ENCODE measurements around the gene PCDHGA9.
A peak's percentile ranks its signal among the peaks of the same experiment; 100 is the strongest.
"Not testable (repeated sequence)": the region's sequence is repeated elsewhere in the genome, so short reads cannot be mapped to it uniquely, and the experiment has no call there.

PCDHGA9 gene

GRCh38 chr5:141384471-141385267 lies 17.9 kb upstream of the PCDHGA9 start:
- DNase-seq, result no peak

DNA sequence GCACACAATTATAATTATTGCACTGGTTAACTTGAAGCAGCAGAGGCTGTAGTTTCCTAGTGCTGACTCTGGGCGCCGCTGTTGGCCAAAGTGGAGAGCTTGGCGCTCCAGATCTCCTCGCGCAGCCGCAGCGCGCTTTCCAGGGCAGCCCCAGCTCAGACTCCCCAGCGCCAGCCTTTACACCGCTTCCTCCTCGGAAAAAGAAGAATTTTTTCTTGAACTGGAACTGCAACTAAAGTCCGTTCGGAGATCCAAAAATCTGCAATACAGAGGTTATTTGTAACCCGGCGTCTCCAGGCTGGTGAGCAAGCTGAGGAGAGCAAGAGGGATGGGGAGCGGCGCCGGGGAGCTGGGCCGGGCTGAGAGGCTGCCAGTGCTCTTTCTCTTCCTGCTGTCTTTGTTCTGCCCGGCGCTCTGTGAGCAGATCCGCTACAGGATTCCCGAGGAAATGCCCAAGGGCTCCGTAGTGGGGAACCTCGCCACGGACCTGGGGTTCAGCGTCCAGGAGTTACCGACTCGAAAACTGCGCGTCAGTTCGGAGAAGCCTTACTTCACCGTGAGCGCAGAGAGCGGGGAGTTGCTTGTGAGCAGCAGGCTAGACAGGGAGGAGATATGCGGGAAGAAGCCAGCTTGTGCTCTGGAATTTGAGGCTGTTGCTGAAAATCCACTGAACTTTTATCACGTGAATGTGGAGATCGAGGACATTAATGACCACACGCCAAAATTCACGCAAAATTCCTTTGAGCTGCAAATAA lies 14.8 kb upstream of the PCDHGA9 start, which contains the start of gene PCDHGB4:
Gene PCDHGB4, plus strand, starts transcription at position 142 of the 755 bp plus-strand sequence. Its CDS starts 187 bp downstream, at position 329.
- not testable (repeated sequence) for DNase-seq

DNA sequence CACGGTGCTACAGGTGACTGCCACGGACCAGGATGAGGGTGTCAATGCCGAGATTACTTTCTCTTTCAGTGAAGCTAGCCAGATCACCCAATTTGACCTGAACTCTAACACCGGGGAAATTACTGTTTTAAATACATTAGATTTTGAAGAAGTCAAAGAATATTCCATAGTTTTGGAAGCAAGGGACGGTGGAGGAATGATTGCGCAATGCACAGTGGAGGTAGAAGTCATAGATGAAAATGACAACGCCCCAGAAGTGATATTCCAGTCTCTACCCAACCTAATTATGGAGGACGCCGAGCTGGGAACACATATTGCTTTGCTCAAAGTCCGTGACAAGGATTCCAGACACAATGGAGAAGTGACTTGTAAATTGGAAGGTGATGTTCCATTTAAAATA lies 13.9 kb upstream of the PCDHGA9 start:
- DNase-seq, result no peak

DNA sequence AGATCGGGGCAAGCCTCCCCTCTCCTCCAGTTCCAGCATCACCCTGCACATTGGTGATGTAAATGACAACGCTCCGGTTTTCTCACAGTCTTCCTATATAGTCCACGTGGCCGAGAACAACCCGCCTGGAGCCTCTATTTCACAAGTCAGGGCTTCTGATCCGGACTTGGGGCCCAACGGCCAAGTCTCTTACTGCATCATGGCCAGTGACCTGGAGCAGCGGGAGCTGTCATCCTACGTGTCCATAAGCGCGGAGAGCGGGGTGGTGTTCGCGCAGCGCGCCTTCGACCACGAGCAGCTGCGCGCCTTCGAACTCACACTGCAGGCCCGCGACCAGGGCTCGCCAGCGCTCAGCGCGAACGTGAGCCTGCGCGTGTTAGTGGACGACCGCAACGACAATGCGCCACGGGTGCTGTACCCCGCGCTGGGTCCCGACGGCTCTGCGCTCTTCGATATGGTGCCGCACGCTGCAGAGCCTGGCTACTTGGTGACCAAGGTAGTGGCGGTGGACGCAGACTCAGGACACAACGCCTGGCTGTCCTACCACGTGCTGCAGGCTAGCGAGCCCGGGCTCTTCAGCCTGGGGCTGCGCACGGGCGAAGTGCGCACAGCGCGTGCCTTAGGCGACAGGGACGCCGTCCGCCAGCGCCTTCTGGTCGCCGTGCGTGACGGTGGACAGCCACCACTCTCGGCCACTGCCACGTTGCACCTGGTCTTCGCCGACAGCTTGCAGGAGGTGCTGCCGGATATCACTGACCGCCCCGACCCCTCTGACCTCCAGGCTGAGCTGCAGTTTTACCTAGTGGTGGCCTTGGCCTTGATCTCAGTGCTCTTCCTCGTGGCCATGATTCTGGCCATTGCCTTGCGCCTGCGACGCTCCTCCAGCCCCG lies 13.2 kb upstream of the PCDHGA9 start:
- DNase-seq, result no peak

DNA sequence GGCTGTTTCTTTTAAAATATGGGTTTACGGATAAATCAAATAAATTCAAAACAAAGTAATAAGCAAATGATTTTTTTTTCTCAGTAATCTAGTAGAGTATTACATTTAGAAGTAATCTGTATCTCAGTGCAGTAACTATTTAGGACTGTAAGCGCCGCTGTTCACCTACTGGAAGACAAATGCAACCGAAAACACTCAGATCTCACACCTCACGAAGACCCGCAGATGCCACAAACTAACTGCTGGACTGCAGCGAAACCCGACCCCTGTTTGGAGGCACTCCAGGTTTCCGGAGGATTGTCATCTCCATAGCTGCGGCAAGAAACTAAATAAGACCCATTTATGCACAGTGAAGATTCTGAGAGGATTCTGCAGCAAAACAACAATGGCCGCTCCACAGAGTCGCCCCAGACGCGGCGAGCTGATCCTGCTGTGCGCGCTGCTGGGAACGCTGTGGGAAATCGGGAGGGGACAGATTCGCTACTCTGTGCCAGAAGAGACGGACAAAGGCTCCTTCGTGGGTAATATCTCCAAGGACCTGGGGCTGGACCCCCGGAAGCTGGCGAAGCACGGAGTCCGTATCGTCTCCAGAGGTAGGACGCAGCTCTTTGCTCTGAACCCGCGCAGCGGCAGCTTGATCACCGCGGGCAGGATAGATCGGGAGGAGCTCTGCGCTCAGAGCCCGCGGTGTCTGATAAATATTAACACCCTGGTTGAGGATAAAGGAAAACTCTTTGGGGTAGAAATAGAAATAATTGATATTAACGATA lies 10.0 kb upstream of the PCDHGA9 start, which contains the start of gene PCDHGA8:
Gene PCDHGA8, plus strand, starts transcription at position 205 of the 770 bp plus-strand sequence. Its CDS starts 181 bp downstream, at position 386.
- DNase-seq, result no peak

- DNase-seq, result no peak
Measured at GRCh38 chr5:141393267-141393666, 9.3 kb upstream of the PCDHGA9 start.

GRCh38 chr5:141394401-141395187 lies 8.0 kb upstream of the PCDHGA9 start:
- not testable (repeated sequence) for DNase-seq

GRCh38 chr5:141397756-141398551 lies 4.6 kb upstream of the PCDHGA9 start, which contains the start of gene PCDHGB5:
Gene PCDHGB5 (plus strand): TSS chr5:141397947. CDS start chr5:141398128, 181 bp downstream.
- DNase-seq, result not testable (repeated sequence)

- no peak for DNase-seq
Measured at GRCh38 chr5:141398608-141399007, 4.0 kb upstream of the PCDHGA9 start.

DNA sequence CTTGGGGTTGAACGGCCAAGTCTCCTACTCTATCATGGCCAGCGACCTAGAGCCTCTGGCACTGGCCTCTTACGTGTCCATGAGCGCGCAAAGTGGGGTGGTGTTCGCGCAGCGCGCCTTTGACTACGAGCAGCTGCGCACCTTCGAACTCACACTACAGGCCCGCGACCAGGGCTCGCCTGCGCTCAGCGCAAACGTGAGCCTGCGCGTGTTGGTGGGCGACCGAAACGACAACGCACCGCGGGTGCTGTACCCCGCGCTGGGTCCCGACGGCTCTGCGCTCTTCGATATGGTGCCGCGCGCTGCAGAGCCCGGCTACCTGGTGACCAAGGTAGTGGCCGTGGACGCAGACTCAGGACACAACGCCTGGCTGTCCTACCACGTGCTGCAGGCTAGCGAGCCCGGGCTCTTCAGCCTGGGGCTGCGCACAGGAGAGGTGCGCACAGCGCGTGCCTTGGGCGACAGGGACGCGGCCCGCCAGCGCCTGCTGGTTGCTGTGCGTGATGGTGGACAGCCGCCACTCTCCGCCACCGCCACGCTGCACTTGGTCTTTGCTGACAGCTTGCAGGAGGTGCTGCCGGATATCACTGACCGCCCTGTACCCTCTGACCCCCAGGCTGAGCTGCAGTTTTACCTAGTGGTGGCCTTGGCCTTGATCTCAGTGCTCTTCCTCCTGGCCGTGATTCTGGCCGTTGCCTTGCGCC lies 2.9 kb upstream of the PCDHGA9 start:
- DNase-seq, result no peak

DNA sequence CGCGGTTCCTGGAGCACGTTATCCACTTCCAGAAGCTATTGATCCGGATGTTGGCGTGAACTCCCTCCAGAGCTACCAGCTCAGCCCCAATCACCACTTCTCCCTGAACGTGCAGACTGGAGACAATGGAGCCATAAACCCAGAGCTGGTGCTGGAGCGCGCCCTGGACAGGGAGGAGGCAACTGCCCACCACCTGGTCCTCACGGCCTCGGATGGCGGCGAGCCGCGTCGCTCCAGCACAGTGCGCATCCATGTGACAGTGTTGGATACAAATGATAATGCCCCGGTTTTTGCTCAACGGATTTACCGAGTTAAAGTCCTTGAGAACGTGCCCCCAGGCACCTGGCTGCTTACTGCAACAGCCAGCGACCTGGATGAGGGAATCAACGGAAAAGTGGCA lies 809 bp downstream of the PCDHGA9 start:
- no peak for DNase-seq

- DNase-seq, result not testable (repeated sequence)
Measured at GRCh38 chr5:141407790-141408505, 5.4 kb downstream of the PCDHGA9 start, which contains the start of gene PCDHGB6. Gene PCDHGB6 (plus strand): TSS chr5:141408021. CDS start chr5:141408203, 182 bp downstream.

DNA sequence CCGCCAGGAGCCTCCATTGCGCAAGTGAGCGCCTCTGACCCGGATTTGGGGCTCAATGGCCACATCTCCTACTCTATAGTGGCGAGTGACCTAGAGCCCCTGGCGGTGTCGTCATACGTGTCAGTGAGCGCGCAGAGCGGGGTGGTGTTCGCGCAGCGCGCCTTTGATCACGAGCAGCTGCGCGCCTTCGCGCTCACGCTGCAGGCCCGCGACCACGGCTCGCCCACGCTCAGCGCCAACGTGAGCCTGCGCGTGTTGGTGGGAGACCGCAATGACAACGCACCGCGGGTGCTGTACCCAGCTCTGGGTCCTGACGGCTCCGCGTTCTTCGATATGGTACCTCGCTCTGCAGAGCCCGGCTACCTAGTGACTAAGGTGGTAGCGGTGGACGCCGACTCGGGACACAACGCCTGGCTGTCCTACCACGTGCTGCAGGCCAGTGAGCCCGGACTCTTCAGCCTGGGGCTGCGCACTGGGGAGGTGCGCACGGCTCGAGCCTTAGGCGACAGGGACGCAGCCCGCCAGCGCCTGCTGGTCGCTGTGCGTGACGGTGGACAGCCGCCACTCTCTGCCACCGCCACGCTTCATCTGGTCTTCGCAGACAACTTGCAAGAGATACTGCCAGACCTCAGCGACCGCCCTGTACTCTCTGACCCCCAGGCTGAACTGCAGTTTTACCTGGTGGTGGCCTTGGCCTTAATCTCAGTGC lies 7.2 kb downstream of the PCDHGA9 start:
- DNase-seq, result no peak

- DNase-seq, result no peak
Measured at GRCh38 chr5:141411575-141411974, 9.0 kb downstream of the PCDHGA9 start.

GRCh38 chr5:141412854-141413539 lies 10.4 kb downstream of the PCDHGA9 start, which contains the start of gene PCDHGA10:
Gene PCDHGA10 (plus strand): TSS chr5:141412987. CDS start chr5:141413176, 189 bp downstream.
- DNase-seq, result peak; percentile 9 to 42

DNA sequence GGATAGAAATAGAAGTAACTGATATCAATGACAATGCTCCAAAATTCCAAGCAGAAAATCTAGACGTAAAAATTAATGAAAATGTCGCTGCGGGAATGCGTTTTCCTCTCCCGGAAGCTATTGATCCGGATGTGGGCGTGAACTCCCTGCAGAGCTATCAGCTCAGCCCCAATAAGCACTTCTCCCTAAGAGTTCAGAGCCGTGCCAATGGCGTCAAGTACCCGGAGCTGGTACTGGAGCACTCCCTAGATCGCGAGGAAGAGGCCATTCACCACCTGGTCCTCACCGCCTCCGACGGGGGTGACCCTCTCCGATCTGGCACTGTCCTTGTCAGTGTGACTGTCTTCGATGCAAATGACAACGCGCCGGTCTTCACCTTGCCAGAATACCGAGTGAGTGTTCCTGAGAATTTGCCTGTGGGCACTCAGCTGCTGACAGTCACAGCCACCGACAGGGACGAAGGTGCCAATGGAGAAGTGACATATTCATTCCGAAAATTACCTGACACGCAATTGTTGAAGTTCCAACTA lies 11.0 kb downstream of the PCDHGA9 start:
- DNase-seq, result no peak
